WTC11 (cell line): ENCODE data around the gene SAYSD1.

Experiments
- CBFB ChIP-seq: sonication (generic); formaldehyde crosslinking; IDR thresholded peaks from 2 replicates; pipeline ENCODE4 v1.8.1; 2022; ENCODE audit warnings: mild to moderate bottlenecking, low read depth, missing genetic modification reagents
- CREB1 ChIP-seq: sonication (generic); formaldehyde crosslinking; IDR thresholded peaks from 2 replicates; pipeline ENCODE4 v1.8.0; 2023; ENCODE audit warnings: mild to moderate bottlenecking, missing genetic modification reagents
- ELF4 ChIP-seq: sonication (generic); formaldehyde crosslinking; IDR thresholded peaks from 2 replicates; pipeline ENCODE4 v1.8.1; 2022; ENCODE audit warnings: low read depth, mild to moderate bottlenecking, moderate library complexity, missing genetic modification reagents
- ESRRA ChIP-seq: sonication (generic); formaldehyde crosslinking; IDR thresholded peaks from 2 replicates; pipeline ENCODE4 v1.8.1; 2022; ENCODE audit warnings: mild to moderate bottlenecking, missing genetic modification reagents, borderline replicate concordance
- IRF2 ChIP-seq: sonication (generic); formaldehyde crosslinking; IDR thresholded peaks from 2 replicates; pipeline ENCODE4 v1.8.0; 2022; ENCODE audit warnings: low read depth, missing genetic modification reagents, borderline replicate concordance
- MXD4 ChIP-seq: fragments of 250-450 bp; sonication (Bioruptor Pico); IDR thresholded peaks from 2 replicates; pipeline ENCODE4 v1.8.0; 2021; ENCODE audit warnings: mild to moderate bottlenecking, moderate library complexity, borderline replicate concordance
- NR3C1 ChIP-seq: sonication (generic); formaldehyde crosslinking; conservative IDR thresholded peaks from 2 replicates; pipeline ENCODE4 v1.8.1; 2023; ENCODE audit warnings: low read depth, mild to moderate bottlenecking, missing genetic modification reagents
- RORB ChIP-seq: fragments of 250-450 bp; sonication (Bioruptor Pico); IDR thresholded peaks from 2 replicates; pipeline ENCODE4 v1.9.0; 2021; ENCODE audit warnings: mild to moderate bottlenecking
- SP1 ChIP-seq: sonication (generic); formaldehyde crosslinking; conservative IDR thresholded peaks from 2 replicates; pipeline ENCODE4 v1.8.1; 2022; ENCODE audit warnings: missing genetic modification reagents
- TF ChIP-seq, protein P1 (sequence below): fragments of 200-600 bp; IDR thresholded peaks from 2 replicates; pipeline ENCODE4 v1.8.0; 2022; ENCODE audit warnings: antibody characterized with exemption
- TF ChIP-seq, protein P2 (sequence below): sonication (generic); formaldehyde crosslinking; IDR thresholded peaks from 2 replicates; pipeline ENCODE4 v1.8.0; 2022; ENCODE audit warnings: mild to moderate bottlenecking, missing genetic modification reagents
- TF ChIP-seq, protein P3 (sequence below): sonication (generic); formaldehyde crosslinking; conservative IDR thresholded peaks from 2 replicates; pipeline ENCODE4 v1.8.1; 2022; ENCODE audit warnings: mild to moderate bottlenecking, missing genetic modification reagents

DNA sequence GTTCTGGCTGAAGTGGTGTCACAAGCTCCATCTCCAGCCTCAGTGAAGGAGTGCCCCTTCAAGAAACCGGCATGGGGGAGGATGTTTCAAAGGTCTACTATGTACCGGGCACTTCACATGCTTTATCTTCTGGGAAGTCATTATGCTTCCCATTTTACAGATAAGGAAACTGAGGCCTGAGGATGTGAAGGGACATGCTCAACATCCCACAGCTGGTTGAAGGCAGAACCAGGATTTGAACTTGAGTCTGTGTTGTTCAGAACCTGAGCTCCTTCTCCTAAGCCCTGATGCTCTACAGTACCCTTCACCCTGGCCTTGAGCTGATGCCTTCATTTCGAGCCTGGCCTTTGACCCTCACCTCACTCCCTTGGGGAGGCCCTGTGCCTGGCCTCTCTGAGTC, 53.4 kb downstream of the SAYSD1 start:
- TF ChIP-seq, protein P1, sequence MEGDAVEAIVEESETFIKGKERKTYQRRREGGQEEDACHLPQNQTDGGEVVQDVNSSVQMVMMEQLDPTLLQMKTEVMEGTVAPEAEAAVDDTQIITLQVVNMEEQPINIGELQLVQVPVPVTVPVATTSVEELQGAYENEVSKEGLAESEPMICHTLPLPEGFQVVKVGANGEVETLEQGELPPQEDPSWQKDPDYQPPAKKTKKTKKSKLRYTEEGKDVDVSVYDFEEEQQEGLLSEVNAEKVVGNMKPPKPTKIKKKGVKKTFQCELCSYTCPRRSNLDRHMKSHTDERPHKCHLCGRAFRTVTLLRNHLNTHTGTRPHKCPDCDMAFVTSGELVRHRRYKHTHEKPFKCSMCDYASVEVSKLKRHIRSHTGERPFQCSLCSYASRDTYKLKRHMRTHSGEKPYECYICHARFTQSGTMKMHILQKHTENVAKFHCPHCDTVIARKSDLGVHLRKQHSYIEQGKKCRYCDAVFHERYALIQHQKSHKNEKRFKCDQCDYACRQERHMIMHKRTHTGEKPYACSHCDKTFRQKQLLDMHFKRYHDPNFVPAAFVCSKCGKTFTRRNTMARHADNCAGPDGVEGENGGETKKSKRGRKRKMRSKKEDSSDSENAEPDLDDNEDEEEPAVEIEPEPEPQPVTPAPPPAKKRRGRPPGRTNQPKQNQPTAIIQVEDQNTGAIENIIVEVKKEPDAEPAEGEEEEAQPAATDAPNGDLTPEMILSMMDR = no peak
- TF ChIP-seq, protein P2, sequence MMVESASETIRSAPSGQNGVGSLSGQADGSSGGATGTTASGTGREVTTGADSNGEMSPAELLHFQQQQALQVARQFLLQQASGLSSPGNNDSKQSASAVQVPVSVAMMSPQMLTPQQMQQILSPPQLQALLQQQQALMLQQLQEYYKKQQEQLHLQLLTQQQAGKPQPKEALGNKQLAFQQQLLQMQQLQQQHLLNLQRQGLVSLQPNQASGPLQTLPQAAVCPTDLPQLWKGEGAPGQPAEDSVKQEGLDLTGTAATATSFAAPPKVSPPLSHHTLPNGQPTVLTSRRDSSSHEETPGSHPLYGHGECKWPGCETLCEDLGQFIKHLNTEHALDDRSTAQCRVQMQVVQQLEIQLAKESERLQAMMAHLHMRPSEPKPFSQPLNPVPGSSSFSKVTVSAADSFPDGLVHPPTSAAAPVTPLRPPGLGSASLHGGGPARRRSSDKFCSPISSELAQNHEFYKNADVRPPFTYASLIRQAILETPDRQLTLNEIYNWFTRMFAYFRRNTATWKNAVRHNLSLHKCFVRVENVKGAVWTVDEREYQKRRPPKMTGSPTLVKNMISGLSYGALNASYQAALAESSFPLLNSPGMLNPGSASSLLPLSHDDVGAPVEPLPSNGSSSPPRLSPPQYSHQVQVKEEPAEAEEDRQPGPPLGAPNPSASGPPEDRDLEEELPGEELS = no peak
- no peak for TF ChIP-seq CBFB (CRISPR knock-in tag)
- no peak for TF ChIP-seq MXD4 (CRISPR knock-in tag)
- no peak for TF ChIP-seq SP1 (CRISPR knock-in tag)
- TF ChIP-seq ELF4 (CRISPR knock-in tag) = no peak
- TF ChIP-seq, protein P3, sequence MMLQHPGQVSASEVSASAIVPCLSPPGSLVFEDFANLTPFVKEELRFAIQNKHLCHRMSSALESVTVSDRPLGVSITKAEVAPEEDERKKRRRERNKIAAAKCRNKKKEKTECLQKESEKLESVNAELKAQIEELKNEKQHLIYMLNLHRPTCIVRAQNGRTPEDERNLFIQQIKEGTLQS (CRISPR knock-in tag) = no peak
- no peak for TF ChIP-seq RORB (CRISPR knock-in tag)
- TF ChIP-seq NR3C1 = no peak
- no peak for TF ChIP-seq IRF2 (CRISPR knock-in tag)
- TF ChIP-seq ESRRA (CRISPR knock-in tag) = no peak
- TF ChIP-seq CREB1 (CRISPR knock-in tag) = no peak
